A673 (cell line): ENCODE results near the gene CCDC116.

ENCODE experiments used
- EZH2 ChIP-seq: fragments of 200-600 bp; sonication (generic); IDR thresholded peaks from 2 replicates; pipeline ENCODE4 v1.6.1; 2017; ENCODE audit warnings: borderline replicate concordance, low read depth, mild to moderate bottlenecking, mixed read lengths, antibody characterized with exemption, low read length; ENCODE audit not compliant: poor library complexity, severe bottlenecking
- TF ChIP-seq, protein P1 (sequence below): fragments of 300-800, 200-600 bp; sonication (generic); conservative IDR thresholded peaks from 2 replicates; pipeline ENCODE4 v1.5.1; 2017; ENCODE audit warnings: low read depth, mild to moderate bottlenecking, antibody characterized with exemption, low read length, moderate library complexity, mixed read lengths

DNA sequence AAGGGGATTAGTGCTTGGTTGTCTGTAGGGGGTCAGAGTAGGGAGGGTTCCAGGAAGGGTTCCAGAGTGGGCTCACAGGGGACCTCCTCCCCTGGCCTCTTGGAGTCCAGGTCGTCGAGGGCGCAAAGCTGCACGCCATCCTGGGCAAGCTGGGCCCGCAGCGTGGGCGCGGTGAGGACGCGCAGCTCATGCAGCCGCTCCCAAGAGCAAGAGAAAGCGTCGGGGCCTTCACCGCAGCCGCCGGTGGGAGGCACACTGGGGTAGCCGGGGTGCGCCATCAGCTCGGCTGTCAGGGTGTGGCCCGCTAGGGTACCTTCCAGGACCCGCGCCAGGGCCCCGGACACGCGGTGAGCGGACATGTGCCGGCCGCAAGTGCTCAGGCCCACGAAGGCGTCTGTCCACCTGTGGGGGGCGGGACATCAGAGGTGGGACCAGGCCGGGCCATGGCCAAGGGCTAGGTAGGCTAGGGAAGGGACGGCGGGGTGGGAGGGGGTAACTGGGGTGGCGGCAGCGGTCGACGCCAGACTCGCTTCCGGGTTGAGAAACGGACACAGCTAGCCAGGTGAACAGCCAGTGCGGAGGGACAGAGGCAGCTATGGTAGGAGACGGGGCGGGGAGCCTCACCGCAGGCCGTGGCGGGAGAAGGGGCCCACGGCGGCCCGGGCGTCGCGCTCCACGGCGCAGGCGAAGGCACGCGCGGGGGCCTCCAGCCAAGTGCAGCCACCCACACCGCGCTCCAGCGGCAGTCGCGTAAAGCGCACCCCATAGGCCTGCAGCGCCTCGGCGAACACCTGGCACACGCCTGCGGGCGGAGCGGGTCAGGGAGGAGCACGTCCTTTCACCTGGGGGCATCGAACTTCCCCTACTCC lies 3.9 kb upstream of the CCDC116 start:
- TF ChIP-seq, protein P1, sequence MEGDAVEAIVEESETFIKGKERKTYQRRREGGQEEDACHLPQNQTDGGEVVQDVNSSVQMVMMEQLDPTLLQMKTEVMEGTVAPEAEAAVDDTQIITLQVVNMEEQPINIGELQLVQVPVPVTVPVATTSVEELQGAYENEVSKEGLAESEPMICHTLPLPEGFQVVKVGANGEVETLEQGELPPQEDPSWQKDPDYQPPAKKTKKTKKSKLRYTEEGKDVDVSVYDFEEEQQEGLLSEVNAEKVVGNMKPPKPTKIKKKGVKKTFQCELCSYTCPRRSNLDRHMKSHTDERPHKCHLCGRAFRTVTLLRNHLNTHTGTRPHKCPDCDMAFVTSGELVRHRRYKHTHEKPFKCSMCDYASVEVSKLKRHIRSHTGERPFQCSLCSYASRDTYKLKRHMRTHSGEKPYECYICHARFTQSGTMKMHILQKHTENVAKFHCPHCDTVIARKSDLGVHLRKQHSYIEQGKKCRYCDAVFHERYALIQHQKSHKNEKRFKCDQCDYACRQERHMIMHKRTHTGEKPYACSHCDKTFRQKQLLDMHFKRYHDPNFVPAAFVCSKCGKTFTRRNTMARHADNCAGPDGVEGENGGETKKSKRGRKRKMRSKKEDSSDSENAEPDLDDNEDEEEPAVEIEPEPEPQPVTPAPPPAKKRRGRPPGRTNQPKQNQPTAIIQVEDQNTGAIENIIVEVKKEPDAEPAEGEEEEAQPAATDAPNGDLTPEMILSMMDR, result no peak
- TF ChIP-seq EZH2, result no peak
